ENCODE measurements around the gene SH3YL1.

Gene SH3YL1

DNA sequence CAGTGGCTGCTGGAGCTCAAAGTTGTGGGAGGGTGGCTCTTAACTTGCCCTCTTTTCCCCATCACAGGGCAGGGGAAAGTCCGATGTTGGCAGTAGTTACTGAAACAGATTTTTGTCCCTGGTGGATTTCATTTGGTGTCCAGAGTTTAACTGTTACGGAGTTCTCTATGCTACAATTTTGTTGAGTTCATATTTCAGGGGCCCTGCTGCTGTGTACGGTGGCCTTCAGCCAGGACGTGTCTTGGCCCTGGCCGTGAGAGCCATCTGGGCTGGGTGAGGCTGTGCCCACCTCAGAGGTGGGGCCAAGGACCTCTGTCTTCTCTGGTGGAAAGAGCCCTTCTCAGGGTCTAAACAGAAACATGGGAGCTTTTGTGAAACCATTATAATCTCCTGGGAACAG lies 67.4 kb downstream of the SH3YL1 start:
- Histone ChIP-seq H3K9me3 (ENCODE audit: control insufficient read depth, low read length) (no peaks in the 10 kb centered on the region), H3K4me3 (ENCODE audit: extremely low read depth, insufficient read depth, low read length, poor library complexity, severe bottlenecking) (no peak overlapping the region), H3K27ac (ENCODE audit: low read depth, low read length, severe bottlenecking) (no peak overlapping the region), H3K36me3 (ENCODE audit: control insufficient read depth, insufficient read depth, low read length) (no peaks in the 10 kb centered on the region), H3K4me1 (ENCODE audit: control insufficient read depth, insufficient read depth, low read length, poor library complexity, severe bottlenecking) (no peaks in the 10 kb centered on the region)
- WGBS, 2 experiments (ENCODE audit: insufficient coverage in 2 of 2): 84 to 90% methylated on average over 4 to 5 of the region's 5 CpGs

DNA sequence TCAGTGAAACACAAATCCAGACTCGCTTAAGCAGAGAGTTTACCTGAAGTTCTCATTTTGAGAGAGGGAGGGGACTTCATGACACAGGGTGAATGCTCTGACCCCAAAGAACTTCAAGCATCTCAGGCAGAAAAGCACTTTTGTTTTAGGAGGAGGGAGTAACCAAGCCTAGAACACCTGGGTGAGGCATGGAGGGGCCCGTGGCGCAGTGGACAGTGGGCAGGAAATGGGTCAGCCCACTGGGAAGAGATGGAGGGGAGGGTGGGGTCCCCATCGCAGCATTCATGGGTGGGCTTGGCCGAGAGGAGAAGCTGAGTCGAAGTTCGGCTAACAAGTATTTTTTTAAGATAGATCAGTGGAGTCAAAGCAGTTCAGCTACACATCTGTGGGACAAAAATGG lies 67.9 kb downstream of the SH3YL1 start:
- 82 to 98% methylated on average over 5 to 7 of the region's 7 CpGs for WGBS, 2 experiments (ENCODE audit: insufficient coverage in 2 of 2)
- Histone ChIP-seq H3K9me3 (ENCODE audit: control insufficient read depth, low read length) (no peaks in the 10 kb centered on the region), H3K36me3 (ENCODE audit: control insufficient read depth, insufficient read depth, low read length) (no peaks in the 10 kb centered on the region), H3K27ac (ENCODE audit: low read depth, low read length, severe bottlenecking) (no peak overlapping the region), H3K4me3 (ENCODE audit: extremely low read depth, insufficient read depth, low read length, poor library complexity, severe bottlenecking) (no peak overlapping the region), H3K4me1 (ENCODE audit: control insufficient read depth, insufficient read depth, low read length, poor library complexity, severe bottlenecking) (no peaks in the 10 kb centered on the region)

DNA sequence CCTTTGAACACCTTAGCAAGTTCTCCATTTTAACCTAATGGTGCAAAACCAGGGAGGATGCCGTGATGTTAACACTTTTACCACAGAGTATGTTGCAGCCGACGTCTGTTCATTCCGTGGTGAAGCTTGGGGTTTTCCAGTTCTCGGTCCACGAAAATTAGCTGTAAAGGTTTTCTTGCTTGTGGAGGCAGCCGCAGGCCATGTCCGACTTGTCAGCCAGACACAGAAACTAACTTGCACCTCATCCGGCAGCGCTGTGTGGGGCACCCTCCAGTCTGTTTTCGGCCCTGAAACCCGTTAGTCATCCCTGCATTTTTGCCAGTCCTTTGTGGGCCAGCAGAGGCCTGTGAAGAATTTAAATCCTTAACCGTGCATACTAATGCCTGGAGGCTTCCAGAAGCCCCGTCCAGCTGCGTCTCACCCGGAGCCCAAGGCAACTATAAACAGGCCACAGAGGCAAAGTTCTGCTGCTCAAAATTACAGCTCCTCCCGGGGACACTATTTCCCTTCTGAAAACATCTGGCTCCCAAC lies 70.6 kb downstream of the SH3YL1 start:
- H3K27ac ChIP-seq (ENCODE audit: low read depth, low read length, severe bottlenecking): no peak overlapping the region
- H3K36me3 ChIP-seq (ENCODE audit: control insufficient read depth, insufficient read depth, low read length): no peaks in the 10 kb centered on the region
- H3K9me3 ChIP-seq (ENCODE audit: control insufficient read depth, low read length): peaks cover 4% of the 10 kb centered on the region
- 85 to 89% methylated on average over 15 of the region's 17 CpGs for WGBS, 2 experiments (ENCODE audit: insufficient coverage in 2 of 2)
- H3K4me3 ChIP-seq (ENCODE audit: extremely low read depth, insufficient read depth, low read length, poor library complexity, severe bottlenecking): no peak overlapping the region
- no peaks in the 10 kb centered on the region for H3K4me1 ChIP-seq (ENCODE audit: control insufficient read depth, insufficient read depth, low read length, poor library complexity, severe bottlenecking)

DNA sequence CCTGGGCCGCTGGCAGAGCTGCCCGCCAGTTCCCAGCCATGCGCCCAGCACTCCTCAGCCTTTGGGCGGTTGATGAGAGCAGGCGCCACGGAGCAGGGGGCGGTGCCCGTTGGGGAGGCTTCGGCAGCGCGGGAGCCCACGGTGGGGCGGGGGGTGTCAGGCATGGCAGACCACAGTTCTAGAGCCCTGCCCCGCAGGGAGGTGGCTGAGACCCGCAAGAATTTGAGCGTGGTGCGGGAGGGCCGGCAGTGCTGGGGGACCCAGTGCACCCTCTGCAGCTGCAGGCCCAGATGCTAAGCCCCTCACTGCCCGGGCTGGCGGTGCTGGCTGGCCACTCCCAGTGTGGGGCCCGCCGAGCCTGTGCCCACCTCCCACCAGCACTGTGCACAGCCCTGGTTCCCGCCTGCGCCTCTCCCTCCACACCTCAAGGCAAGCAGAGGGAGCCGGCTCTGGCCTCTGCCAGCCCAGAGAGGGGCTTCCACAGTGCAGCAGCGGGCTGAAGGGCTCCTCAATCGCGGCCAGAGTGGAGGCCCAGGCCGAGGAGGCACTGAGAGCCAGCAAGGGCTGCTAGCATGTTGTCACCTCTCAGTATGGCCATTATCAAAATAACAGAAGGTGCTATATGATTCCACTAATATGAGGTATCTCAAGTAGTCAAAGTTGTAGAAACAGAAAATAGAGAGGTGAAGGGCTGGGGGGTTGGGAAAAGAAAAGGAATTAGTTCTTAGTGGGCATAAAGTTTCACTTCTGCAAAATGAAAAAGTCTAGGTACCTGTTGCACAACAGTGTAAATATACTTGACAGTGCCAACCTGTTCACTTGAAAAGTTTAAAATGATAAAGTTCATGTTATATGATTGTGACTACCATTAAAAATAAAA lies 72.3 kb downstream of the SH3YL1 start:
- Histone ChIP-seq H3K27ac (ENCODE audit: low read depth, low read length, severe bottlenecking) (no peak overlapping the region), H3K4me1 (ENCODE audit: control insufficient read depth, insufficient read depth, low read length, poor library complexity, severe bottlenecking) (no peaks in the 10 kb centered on the region), H3K4me3 (ENCODE audit: extremely low read depth, insufficient read depth, low read length, poor library complexity, severe bottlenecking) (no peak overlapping the region), H3K36me3 (ENCODE audit: control insufficient read depth, insufficient read depth, low read length) (no peaks in the 10 kb centered on the region), H3K9me3 (ENCODE audit: control insufficient read depth, low read length) (peaks cover 16% of the 10 kb centered on the region)
- 86 to 93% methylated on average over 24 to 25 of the region's 29 CpGs for WGBS, 2 experiments (ENCODE audit: insufficient coverage in 2 of 2)

DNA sequence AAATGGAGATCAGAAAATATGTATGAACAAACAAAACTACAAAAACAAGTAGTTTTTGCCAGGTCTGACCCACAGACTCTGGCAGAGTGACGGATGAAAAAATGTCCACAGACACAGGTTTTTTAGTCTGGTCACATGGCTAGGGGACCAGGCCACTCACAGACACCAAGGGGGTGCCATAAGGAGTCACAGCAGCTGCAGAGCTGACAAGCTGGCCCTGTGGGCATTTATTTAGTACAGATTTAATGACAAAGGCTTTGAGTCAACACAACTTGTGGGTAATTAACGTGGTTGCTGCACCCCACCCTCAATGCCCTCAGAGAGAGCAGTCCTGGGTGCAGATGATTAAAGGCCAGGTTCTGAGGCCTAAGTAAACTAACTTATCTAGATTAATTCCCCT lies 76.0 kb downstream of the SH3YL1 start:
- Histone ChIP-seq H3K4me3 (ENCODE audit: extremely low read depth, insufficient read depth, low read length, poor library complexity, severe bottlenecking) (no peak overlapping the region), H3K4me1 (ENCODE audit: control insufficient read depth, insufficient read depth, low read length, poor library complexity, severe bottlenecking) (no peaks in the 10 kb centered on the region), H3K27ac (ENCODE audit: low read depth, low read length, severe bottlenecking) (no peak overlapping the region), H3K9me3 (ENCODE audit: control insufficient read depth, low read length) (peaks cover 36% of the 10 kb centered on the region), H3K36me3 (ENCODE audit: control insufficient read depth, insufficient read depth, low read length) (no peaks in the 10 kb centered on the region)
- 67 to 82% methylated on average over 1 of the region's 2 CpGs for WGBS, 2 experiments (ENCODE audit: insufficient coverage in 2 of 2)

DNA sequence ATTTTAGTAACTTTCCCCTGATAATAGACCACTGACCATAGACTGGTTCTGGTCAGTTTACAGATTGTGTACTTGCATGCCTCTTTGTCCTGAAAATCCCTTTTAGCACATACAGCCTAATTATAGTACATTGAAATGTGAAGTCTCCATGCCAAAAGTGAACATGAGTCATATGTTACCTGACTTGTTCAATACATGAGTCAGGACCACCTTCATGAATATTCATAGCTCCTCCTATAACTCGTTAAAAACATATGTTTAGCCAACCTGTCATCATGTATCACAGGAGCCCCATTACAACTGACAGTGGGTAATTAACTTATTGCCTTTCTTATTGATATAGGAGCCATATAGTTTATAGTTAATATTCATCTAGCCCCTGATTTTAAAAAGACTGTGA lies 78.6 kb downstream of the SH3YL1 start:
- Histone ChIP-seq H3K36me3 (ENCODE audit: control insufficient read depth, insufficient read depth, low read length) (no peaks in the 10 kb centered on the region), H3K4me3 (ENCODE audit: extremely low read depth, insufficient read depth, low read length, poor library complexity, severe bottlenecking) (no peak overlapping the region), H3K27ac (ENCODE audit: low read depth, low read length, severe bottlenecking) (no peak overlapping the region), H3K9me3 (ENCODE audit: control insufficient read depth, low read length) (peaks cover 37% of the 10 kb centered on the region), H3K4me1 (ENCODE audit: control insufficient read depth, insufficient read depth, low read length, poor library complexity, severe bottlenecking) (no peaks in the 10 kb centered on the region)
- 80% methylated on average over 1 of the region's 1 CpG for WGBS, 2 experiments (ENCODE audit: insufficient coverage in 2 of 2)

DNA sequence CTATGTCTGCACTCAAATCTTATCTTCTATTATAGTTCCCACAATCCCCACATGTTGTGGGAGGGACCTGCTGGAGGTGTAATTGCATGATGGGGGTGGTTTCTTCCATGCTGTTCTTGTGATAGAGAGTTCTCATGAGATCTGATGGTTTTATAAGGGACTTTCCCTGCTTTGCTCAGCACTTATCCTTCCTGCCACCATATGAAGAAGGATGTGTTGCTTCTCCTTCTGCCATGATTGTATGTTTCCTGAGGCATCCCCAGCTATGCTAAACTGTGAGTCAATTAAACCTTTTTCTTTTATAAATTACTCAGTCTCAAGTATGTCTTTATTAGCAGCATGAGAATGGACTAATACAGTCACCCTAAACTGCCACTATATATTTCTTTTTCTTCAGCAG lies 79.1 kb downstream of the SH3YL1 start:
- Histone ChIP-seq H3K27ac (ENCODE audit: low read depth, low read length, severe bottlenecking) (no peak overlapping the region), H3K36me3 (ENCODE audit: control insufficient read depth, insufficient read depth, low read length) (no peaks in the 10 kb centered on the region), H3K9me3 (ENCODE audit: control insufficient read depth, low read length) (peaks cover 40% of the 10 kb centered on the region), H3K4me3 (ENCODE audit: extremely low read depth, insufficient read depth, low read length, poor library complexity, severe bottlenecking) (no peak overlapping the region), H3K4me1 (ENCODE audit: control insufficient read depth, insufficient read depth, low read length, poor library complexity, severe bottlenecking) (no peaks in the 10 kb centered on the region)

DNA sequence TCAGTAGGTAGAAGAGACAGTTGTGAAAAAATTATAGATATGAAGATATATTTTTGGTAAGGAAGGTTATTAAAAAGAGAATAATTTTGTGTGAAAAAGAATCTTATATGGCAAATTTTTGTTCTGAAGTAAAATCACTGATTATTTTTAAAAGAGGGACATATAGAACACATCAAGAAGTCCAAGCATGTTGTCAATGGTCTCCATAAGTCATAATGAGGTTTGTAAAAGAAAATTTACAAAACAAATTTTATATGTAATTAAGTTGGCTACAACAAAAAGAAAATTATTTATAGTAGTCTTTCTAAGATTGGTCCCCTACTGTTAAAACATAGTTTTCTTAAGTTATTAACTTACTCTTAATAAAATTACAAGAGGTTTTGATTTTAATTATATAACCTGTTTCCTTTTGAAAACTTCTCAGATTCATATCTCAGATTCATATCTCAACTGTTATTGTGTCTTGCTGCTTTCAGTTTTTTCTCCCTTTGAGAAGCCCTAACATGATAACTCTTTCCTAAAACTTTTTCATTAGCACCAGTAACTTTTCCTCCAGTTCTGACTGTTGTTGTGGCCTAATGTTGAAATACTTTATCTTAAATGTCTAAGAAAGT lies 81.2 kb downstream of the SH3YL1 start:
- no peaks in the 10 kb centered on the region for H3K4me1 ChIP-seq (ENCODE audit: control insufficient read depth, insufficient read depth, low read length, poor library complexity, severe bottlenecking)
- H3K36me3 ChIP-seq (ENCODE audit: control insufficient read depth, insufficient read depth, low read length): no peaks in the 10 kb centered on the region
- no peak overlapping the region for H3K27ac ChIP-seq (ENCODE audit: low read depth, low read length, severe bottlenecking)
- no peak overlapping the region for H3K4me3 ChIP-seq (ENCODE audit: extremely low read depth, insufficient read depth, low read length, poor library complexity, severe bottlenecking)
- H3K9me3 ChIP-seq (ENCODE audit: control insufficient read depth, low read length): peaks cover 34% of the 10 kb centered on the region

DNA sequence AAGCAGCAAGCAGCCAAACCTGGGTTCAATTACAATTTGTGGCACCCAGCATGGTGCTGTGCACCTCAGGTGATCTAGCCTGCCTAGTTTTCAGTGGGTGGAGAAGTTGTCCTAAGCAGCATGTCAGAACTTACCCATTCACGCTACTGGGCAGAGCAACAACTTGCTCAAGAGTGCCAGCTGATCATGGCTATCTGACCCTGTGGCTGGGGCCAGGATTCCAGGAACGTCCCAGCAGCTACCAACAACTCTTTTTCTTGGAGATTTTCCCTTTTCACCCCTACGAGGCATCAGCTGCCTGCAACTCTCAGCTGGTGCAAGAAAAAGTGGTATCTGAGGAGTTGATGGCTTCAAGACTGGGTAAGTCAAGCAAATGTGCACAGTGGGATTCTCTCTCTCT lies 83.5 kb downstream of the SH3YL1 start:
- Histone ChIP-seq H3K9me3 (ENCODE audit: control insufficient read depth, low read length) (peaks cover 22% of the 10 kb centered on the region), H3K36me3 (ENCODE audit: control insufficient read depth, insufficient read depth, low read length) (no peaks in the 10 kb centered on the region), H3K27ac (ENCODE audit: low read depth, low read length, severe bottlenecking) (no peak overlapping the region), H3K4me1 (ENCODE audit: control insufficient read depth, insufficient read depth, low read length, poor library complexity, severe bottlenecking) (peaks cover 12% of the 10 kb centered on the region), H3K4me3 (ENCODE audit: extremely low read depth, insufficient read depth, low read length, poor library complexity, severe bottlenecking) (no peak overlapping the region)
- WGBS, 2 experiments (ENCODE audit: insufficient coverage in 2 of 2): 57 to 100% methylated on average over 1 of the region's 3 CpGs

DNA sequence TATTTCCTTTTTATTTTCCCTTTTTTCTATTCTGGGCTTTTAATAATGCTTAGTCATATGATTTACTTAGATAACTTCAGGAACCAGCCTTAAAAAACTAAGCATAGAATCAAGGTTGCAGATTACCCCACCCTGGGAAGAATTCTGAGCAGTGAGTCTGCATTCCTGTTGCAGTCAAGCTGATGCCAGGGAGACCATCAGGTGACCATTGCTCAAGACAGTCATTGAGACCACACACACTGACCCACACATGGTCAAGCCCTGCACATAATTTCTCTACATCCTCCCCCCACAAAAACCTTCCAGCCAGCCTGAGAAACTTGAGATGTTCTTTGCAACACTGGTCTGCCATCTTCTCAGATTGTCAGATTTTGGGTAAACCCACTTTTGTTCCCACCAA lies 83.9 kb downstream of the SH3YL1 start:
- H3K27ac ChIP-seq (ENCODE audit: low read depth, low read length, severe bottlenecking): no peak overlapping the region
- H3K4me3 ChIP-seq (ENCODE audit: extremely low read depth, insufficient read depth, low read length, poor library complexity, severe bottlenecking): no peak overlapping the region
- peaks cover 18% of the 10 kb centered on the region for H3K9me3 ChIP-seq (ENCODE audit: control insufficient read depth, low read length)
- no peaks in the 10 kb centered on the region for H3K36me3 ChIP-seq (ENCODE audit: control insufficient read depth, insufficient read depth, low read length)
- peaks cover 17% of the 10 kb centered on the region for H3K4me1 ChIP-seq (ENCODE audit: control insufficient read depth, insufficient read depth, low read length, poor library complexity, severe bottlenecking)

DNA sequence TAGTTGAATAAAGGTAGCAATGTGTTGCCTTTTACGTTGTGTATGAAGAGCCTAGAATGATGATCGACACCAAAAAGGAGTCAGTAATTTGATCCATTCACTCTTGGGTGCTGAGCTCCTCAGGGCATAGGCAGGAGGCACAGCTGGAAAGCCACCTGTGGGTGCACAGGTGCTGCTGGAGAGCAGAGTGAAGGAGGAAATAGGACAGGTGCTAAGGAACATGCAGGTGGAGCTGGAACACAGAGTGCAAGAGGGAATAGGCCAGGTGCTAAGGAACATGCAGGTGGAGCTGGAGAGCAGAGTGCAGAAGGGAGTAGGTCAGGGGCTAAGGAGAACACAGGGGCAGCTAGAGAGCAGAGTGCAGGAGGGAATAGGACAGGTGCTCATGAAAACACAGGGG lies 86.1 kb downstream of the SH3YL1 start:
- peaks cover 5% of the 10 kb centered on the region for H3K9me3 ChIP-seq (ENCODE audit: control insufficient read depth, low read length)
- WGBS, 2 experiments (ENCODE audit: insufficient coverage in 2 of 2): 68 to 83% methylated on average over 2 of the region's 2 CpGs

More for the DNA sequence above, 86.1 kb downstream of the SH3YL1 start:
- Histone ChIP-seq H3K36me3 (ENCODE audit: control insufficient read depth, insufficient read depth, low read length) (no peaks in the 10 kb centered on the region), H3K4me3 (ENCODE audit: extremely low read depth, insufficient read depth, low read length, poor library complexity, severe bottlenecking) (no peak overlapping the region), H3K27ac (ENCODE audit: low read depth, low read length, severe bottlenecking) (no peak overlapping the region), H3K4me1 (ENCODE audit: control insufficient read depth, insufficient read depth, low read length, poor library complexity, severe bottlenecking) (peaks cover 17% of the 10 kb centered on the region)
